Adrenal gland (tissue), 12 donors: ENCODE measurements around the gene MMP24. TPM values are rescaled to one million over a fixed set of nuclear protein-coding genes. Genes with fewer than 3 reads are reported as not detected.
"Not testable (repeated sequence)": the region's sequence is repeated elsewhere in the genome, so short reads cannot be mapped to it uniquely, and the experiment has no call there.

Source experiments
- DNase-seq, 7 donors: peaks; one replicate each; pipeline ENCODE4 v3.0.0-alpha.2; 2019 to 2020
- H3K27ac ChIP-seq, 5 donors: fragments of 200-600 bp; sonication (generic) in 4 of 5; 1 replicate in 3 of 5; 2 replicates in 2 of 5; pipeline versions ENCODE4 v1.5.1 to v1.8.0; 2016 to 2020; ENCODE audit warnings: mild to moderate bottlenecking in 1 of 5
- H3K27me3 ChIP-seq: fragments of 200-600 bp; 2 replicates; pipeline ENCODE4 v1.8.0; 2021
- H3K36me3 ChIP-seq, 2 donors: fragments of 200-600 bp; replicated peaks in 1 of 2; 1 replicate in 1 of 2; 2 replicates in 1 of 2; pipeline versions ENCODE4 v1.5.1 to v1.8.0; 2018 to 2022
- H3K4me1 ChIP-seq, 2 donors: fragments of 200-600 bp; replicated peaks in 1 of 2; 1 replicate in 1 of 2; 2 replicates in 1 of 2; pipeline versions ENCODE4 v1.5.1 to v1.8.0; 2018 to 2021
- H3K4me3 ChIP-seq, 4 donors: fragments of 200-600 bp; sonication (generic) in 3 of 4; one replicate each; pipeline ENCODE4 v1.5.1; 2016 to 2018
- H3K9me3 ChIP-seq, 3 donors: fragments of 200-600 bp; sonication (generic) in 1 of 3; replicated peaks in 1 of 3; 1 replicate in 2 of 3; 2 replicates in 1 of 3; pipeline versions ENCODE4 v1.5.1 to v1.8.0; 2016 to 2021
- CTCF ChIP-seq, 6 experiments: fragments of 450-650 bp in 4 of 6; fragments of 200-600 bp in 2 of 6; sonication (generic) in 1 of 6; IDR thresholded peaks; 1 replicate in 5 of 6; 2 replicates in 1 of 6; pipeline versions ENCODE4 v1.5.1 to v1.8.0; 2016 to 2021; ENCODE audit warnings: antibody characterized with exemption in 6 of 6, mild to moderate bottlenecking in 2 of 6, moderate library complexity in 1 of 6
- POLR2A ChIP-seq, 2 donors: fragments of 450-650 bp; IDR thresholded peaks; one replicate each; pipeline ENCODE4 v1.6.1; 2017; ENCODE audit warnings: antibody characterized with exemption in 2 of 2, mild to moderate bottlenecking in 2 of 2, moderate library complexity in 1 of 2
- WGBS, 4 donors: extraction: QIAGEN DNeasy Blood & Tissue Kit in 2 of 4; methylation state at CpG; one replicate each; pipeline versions ENCODE4 v1.1.5 to v1.1.7; 2013 to 2017; 5-methylcytosine and 5-hydroxymethylcytosine counted together
- intact Hi-C, 2 donors: fragments of 100-400 bp; cut with DNase I; formaldehyde crosslinking; loops; one replicate each; pipeline versions ENCODE4 v1.14.1 to v1.15.0; 2022 to 2023
- polyA plus RNA-seq, 3 donors: library from polyadenylated mRNA; stranded (reverse); fragments of 200-250 nt in 2 of 3; fragments of 350-450 nt in 1 of 3; fragmentation: Illumina TruSeq in 1 of 3; extraction: RNeasy Lipid Tissue Mini Kit (QIAGEN cat#74804) in 1 of 3; gene quantifications; one replicate each; pipeline ENCODE4 v1.2.3, GENCODE V29; 2013 to 2014
- total RNA-seq, 9 donors: library from RNA; depleted of rRNA in 4 of 9; stranded (reverse); fragments of >200 nt in 4 of 9; fragments of 120-200 nt in 1 of 9; fragmentation: NEBNext Ultra II Directional in 1 of 9; extraction: Animal tissue kit (Norgen Biotek cat#: 25700) in 1 of 9; gene quantifications; one replicate each; pipeline versions ENCODE4 v1.1.0 to v1.2.4, GENCODE V29; 2013 to 2023
- donor health status: healthy with polysubstance abuse.
- donor health status: Bipolar disorder and iron deficiency.
- donor health status: DM: yes; HTN: yes; CAD: no.
- donor health status: DM: no; HTN: no; CAD: no.
- donor health status: DM: no; HTN: no; CAD: no.
- donor health status: DM: yes; HTN: yes; CAD: no.

MMP24 gene
- total and polyA plus RNA-seq, 12 donors, result 0.09 to 2.3 (median 1.3) TPM

- H3K9me3 ChIP-seq, H3K27me3 ChIP-seq, intact Hi-C loops, H3K4me1 ChIP-seq, H3K4me3 ChIP-seq, H3K36me3 ChIP-seq: not testable (repeated sequence)
- peak in 1 of 6 experiments; percentile 9 for TF ChIP-seq CTCF (IDR thresholded peaks at IDR 0.05)
- DNase-seq, result peak in 2 of 7 donors; percentile 49 to 54
- 47 to 58% (median 51%) methylated on average over 5 of the region's 8 CpGs for WGBS, 4 donors
- peak overlapping the region in 1 of 5 donors; percentile 26 for H3K27ac ChIP-seq
Observed at GRCh38 chr20:35262731-35263531, 36.4 kb downstream of the MMP24 start.

DNA sequence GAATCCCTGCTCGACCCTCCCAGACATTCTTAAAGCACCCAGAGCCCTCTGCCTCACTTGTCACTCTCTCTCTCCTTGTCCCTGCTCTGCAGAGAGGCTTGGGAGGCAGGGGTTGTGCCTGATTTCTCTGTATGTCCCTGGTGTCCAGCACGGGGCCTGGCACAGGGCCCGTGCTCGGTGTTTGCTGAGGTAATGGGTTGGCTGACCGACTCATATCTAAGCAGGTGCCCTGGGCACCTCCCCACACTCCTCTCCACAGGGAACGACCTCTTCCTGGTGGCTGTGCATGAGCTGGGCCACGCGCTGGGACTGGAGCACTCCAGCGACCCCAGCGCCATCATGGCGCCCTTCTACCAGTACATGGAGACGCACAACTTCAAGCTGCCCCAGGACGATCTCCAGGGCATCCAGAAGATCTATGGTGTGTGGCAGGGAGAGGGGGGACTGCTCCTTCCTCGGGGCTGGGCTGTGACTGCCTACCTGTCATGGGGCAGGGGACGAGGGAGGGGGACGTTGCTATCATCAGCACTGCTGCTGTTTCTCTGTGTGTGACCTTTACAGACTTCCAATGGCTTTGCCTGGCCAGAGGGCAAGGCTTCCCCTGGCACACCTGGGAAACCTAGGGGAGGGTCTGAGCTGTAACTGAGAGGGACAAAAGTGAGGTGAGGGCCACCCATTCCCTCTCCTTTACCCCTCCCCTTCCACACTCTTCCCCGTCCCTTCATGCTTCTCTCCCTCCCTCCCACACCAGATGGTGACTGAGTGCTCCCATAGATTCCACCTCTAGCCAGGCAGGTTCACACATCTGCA is 37.2 kb downstream of the MMP24 start:
- H3K9me3 ChIP-seq, result no peaks in the 10 kb centered on the region
- no peaks in the 10 kb centered on the region for H3K27me3 ChIP-seq
- H3K4me1 ChIP-seq, result peaks cover 0 to 5% of the 10 kb centered on the region in 2 donors
- H3K4me3 ChIP-seq, result no peak overlapping the region
- H3K27ac ChIP-seq, result peak overlapping the region in 1 of 5 donors; percentile 26
- H3K36me3 ChIP-seq, result peaks cover 0 to 10% of the 10 kb centered on the region in 2 donors
- TF ChIP-seq POLR2A (IDR thresholded peaks at IDR 0.05) (no peak), CTCF (IDR thresholded peaks at IDR 0.05) (peak in 1 of 6 experiments; percentile 2)
- no peak for DNase-seq
- intact Hi-C loops, result no loop called here
- 68 to 78% (median 74%) methylated on average over 5 to 17 of the region's 17 CpGs for WGBS, 4 donors

GRCh38 chr20:35264755-35265154 is 38.3 kb downstream of the MMP24 start:
- Histone ChIP-seq H3K4me3 (no peak overlapping the region), H3K36me3 (peaks cover 0 to 10% of the 10 kb centered on the region in 2 donors), H3K27me3 (no peaks in the 10 kb centered on the region), H3K9me3 (no peaks in the 10 kb centered on the region), H3K27ac (no peak overlapping the region), H3K4me1 (peaks cover 0 to 5% of the 10 kb centered on the region in 2 donors)
- intact Hi-C loops, result no loop called here
- no peak for DNase-seq
- no peak for TF ChIP-seq CTCF (IDR thresholded peaks at IDR 0.05)
- TF ChIP-seq POLR2A (IDR thresholded peaks at IDR 0.05), result no peak
- 60 to 89% (median 81%) methylated on average over 1 of the region's 1 CpG for WGBS, 4 donors

DNA sequence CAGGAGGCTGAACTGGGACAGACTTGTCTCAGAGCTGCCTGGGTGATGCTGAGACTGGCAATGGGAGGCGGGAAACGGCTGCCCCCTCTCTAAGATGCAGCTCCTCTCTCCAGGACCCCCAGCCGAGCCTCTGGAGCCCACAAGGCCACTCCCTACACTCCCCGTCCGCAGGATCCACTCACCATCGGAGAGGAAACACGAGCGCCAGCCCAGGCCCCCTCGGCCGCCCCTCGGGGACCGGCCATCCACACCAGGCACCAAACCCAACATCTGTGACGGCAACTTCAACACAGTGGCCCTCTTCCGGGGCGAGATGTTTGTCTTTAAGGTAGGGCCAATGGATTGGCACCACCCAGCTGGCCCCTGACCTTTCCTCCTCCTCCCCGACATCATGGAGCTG is 40.6 kb downstream of the MMP24 start:
- Histone ChIP-seq H3K4me3 (no peak overlapping the region), H3K27ac (no peak overlapping the region), H3K36me3 (peaks cover 0 to 27% of the 10 kb centered on the region in 2 donors), H3K4me1 (peaks cover 0 to 5% of the 10 kb centered on the region in 2 donors), H3K9me3 (no peaks in the 10 kb centered on the region), H3K27me3 (no peaks in the 10 kb centered on the region)
- no peak for DNase-seq
- intact Hi-C loops, result no loop called here
- TF ChIP-seq CTCF (IDR thresholded peaks at IDR 0.05) (no peak), POLR2A (IDR thresholded peaks at IDR 0.05) (no peak)
- 91 to 97% (median 93%) methylated on average over 11 to 16 of the region's 16 CpGs for WGBS, 4 donors
